Ovary (tissue), 9 donors: Measurements from ENCODE around the gene PARD6B. TPM values are rescaled to one million over a fixed set of nuclear protein-coding genes. Genes with fewer than 3 reads are reported as not detected.

Source experiments
- DNase-seq, 5 donors: peaks; one replicate each; pipeline ENCODE4 v3.0.0-alpha.2; 2019 to 2020
- H3K27ac ChIP-seq, 2 donors: fragments of 200-600 bp; one replicate each; pipeline versions ENCODE4 v1.5.1 to v1.8.0; 2019 to 2022
- H3K27me3 ChIP-seq: fragments of 200-600 bp; one replicate; pipeline ENCODE4 v1.8.0; 2022
- H3K36me3 ChIP-seq: fragments of 200-600 bp; sonication (generic); one replicate; pipeline ENCODE4 v1.5.1; 2019
- H3K4me1 ChIP-seq: one replicate; pipeline ENCODE4 v1.8.1; 2013; ENCODE audit warnings: mild to moderate bottlenecking, moderate library complexity; ENCODE audit not compliant: insufficient read depth
- H3K4me3 ChIP-seq: fragments of 200-600 bp; sonication (generic); one replicate; pipeline ENCODE4 v1.5.1; 2017
- H3K9me3 ChIP-seq, 2 donors: fragments of 200-600 bp in 1 of 2; sonication (generic) in 1 of 2; one replicate each; pipeline versions ENCODE4 v1.5.1 to v1.8.1; 2013 to 2019; ENCODE audit warnings: mild to moderate bottlenecking in 1 of 2, moderate library complexity in 1 of 2
- EP300 ChIP-seq: sonication (generic); formaldehyde crosslinking; IDR thresholded peaks from one replicate; pipeline ENCODE4 v1.6.1; 2017; ENCODE audit warnings: antibody characterized with exemption
- POLR2A ChIP-seq: fragments of 450-650 bp; IDR thresholded peaks from one replicate; pipeline ENCODE4 v1.6.1; 2017; ENCODE audit warnings: antibody characterized with exemption, mild to moderate bottlenecking, moderate library complexity
- WGBS, 3 donors: extraction: QIAGEN DNeasy Blood & Tissue Kit in 1 of 3; methylation state at CpG; one replicate each; pipeline versions ENCODE4 v1.1.5 to v1.1.7; 2013 to 2017; 5-methylcytosine and 5-hydroxymethylcytosine counted together
- intact Hi-C, 4 donors: fragments of 100-400 bp; cut with DNase I; formaldehyde crosslinking; loops; one replicate each; pipeline versions ENCODE4 v1.11.0 to v1.15.1; 2022 to 2023
- polyA plus RNA-seq, 2 donors: library from polyadenylated mRNA; stranded (reverse); fragments of 200-250 nt in 1 of 2; fragments of 350-450 nt in 1 of 2; fragmentation: Illumina TruSeq in 1 of 2; extraction: RNeasy Lipid Tissue Mini Kit (QIAGEN cat#74804) in 1 of 2; gene quantifications; one replicate each; pipeline ENCODE4 v1.2.3, GENCODE V29; 2013 to 2014
- total RNA-seq, 7 donors: library from RNA; depleted of rRNA in 2 of 7; stranded (reverse); fragments of >200 nt in 2 of 7; fragmentation: NEBNext Ultra II Directional in 3 of 7; extraction: Animal tissue kit (Norgen Biotek cat#: 25700) in 3 of 7; gene quantifications; one replicate each; pipeline versions ENCODE4 v1.1.0 to v1.2.4, GENCODE V29; 2016 to 2023
- TF ChIP-seq, protein P1 (sequence below), 3 donors: fragments of 450-650 bp in 2 of 3; fragments of 200-600 bp in 1 of 3; IDR thresholded peaks; one replicate each; pipeline versions ENCODE4 v1.5.1 to v1.8.0; 2016 to 2022; ENCODE audit warnings: antibody characterized with exemption in 3 of 3, mild to moderate bottlenecking in 1 of 3
- donor health status: DM: no; HTN: no; CAD: no; lungs with moderate emphysema.
- donor health status: DM: no; HTN: no; CAD: no.
- donor health status: Bipolar disorder and iron deficiency.
- donor health status: DM: yes; HTN: yes; CAD: no.
- donor health status: DM: no; HTN: no; CAD: no.
- donor health status: DM: yes; HTN: yes; CAD: no.

Gene PARD6B
- total and polyA plus RNA-seq, 9 donors = 0.91 to 14.4 (median 6.0) TPM

GRCh38 chr20:50801747-50802125, 70.4 kb downstream of the PARD6B start:
- Histone ChIP-seq H3K27me3 (no peaks in the 10 kb centered on the region), H3K4me3 (no peak overlapping the region), H3K4me1 (no peaks in the 10 kb centered on the region), H3K36me3 (no peaks in the 10 kb centered on the region), H3K27ac (no peak overlapping the region), H3K9me3 (no peaks in the 10 kb centered on the region)
- WGBS, 3 donors = 93 to 95% (median 94%) methylated on average over 5 of the region's 5 CpGs
- no peak for DNase-seq
- TF ChIP-seq POLR2A = no peak
- no peak for TF ChIP-seq EP300
- TF ChIP-seq, protein P1, sequence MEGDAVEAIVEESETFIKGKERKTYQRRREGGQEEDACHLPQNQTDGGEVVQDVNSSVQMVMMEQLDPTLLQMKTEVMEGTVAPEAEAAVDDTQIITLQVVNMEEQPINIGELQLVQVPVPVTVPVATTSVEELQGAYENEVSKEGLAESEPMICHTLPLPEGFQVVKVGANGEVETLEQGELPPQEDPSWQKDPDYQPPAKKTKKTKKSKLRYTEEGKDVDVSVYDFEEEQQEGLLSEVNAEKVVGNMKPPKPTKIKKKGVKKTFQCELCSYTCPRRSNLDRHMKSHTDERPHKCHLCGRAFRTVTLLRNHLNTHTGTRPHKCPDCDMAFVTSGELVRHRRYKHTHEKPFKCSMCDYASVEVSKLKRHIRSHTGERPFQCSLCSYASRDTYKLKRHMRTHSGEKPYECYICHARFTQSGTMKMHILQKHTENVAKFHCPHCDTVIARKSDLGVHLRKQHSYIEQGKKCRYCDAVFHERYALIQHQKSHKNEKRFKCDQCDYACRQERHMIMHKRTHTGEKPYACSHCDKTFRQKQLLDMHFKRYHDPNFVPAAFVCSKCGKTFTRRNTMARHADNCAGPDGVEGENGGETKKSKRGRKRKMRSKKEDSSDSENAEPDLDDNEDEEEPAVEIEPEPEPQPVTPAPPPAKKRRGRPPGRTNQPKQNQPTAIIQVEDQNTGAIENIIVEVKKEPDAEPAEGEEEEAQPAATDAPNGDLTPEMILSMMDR (IDR thresholded peaks at IDR 0.05) = no peak
- intact Hi-C loops = loop anchor here in 1 of 4 donors (10.0 kb wide), 1 partner anchor 73 kb away; no protein-coding TSS in a partner anchor

- H3K9me3 ChIP-seq = no peaks in the 10 kb centered on the region
- no peaks in the 10 kb centered on the region for H3K4me1 ChIP-seq
- DNase-seq = no peak
- H3K27ac ChIP-seq = no peak overlapping the region
- H3K27me3 ChIP-seq = no peaks in the 10 kb centered on the region
- no peaks in the 10 kb centered on the region for H3K36me3 ChIP-seq
- 92 to 94% (median 92%) methylated on average over 8 of the region's 8 CpGs for WGBS, 3 donors
- H3K4me3 ChIP-seq = no peak overlapping the region
- TF ChIP-seq EP300 = no peak
- TF ChIP-seq POLR2A = no peak
- TF ChIP-seq, protein P1 (IDR thresholded peaks at IDR 0.05) = no peak
- intact Hi-C loops = loop anchor here in 1 of 4 donors (10.0 kb wide), 1 partner anchor 73 kb away; no protein-coding TSS in a partner anchor
Observed at GRCh38 chr20:50802289-50802688, 70.9 kb downstream of the PARD6B start.

- no peak overlapping the region for H3K4me3 ChIP-seq
- no peaks in the 10 kb centered on the region for H3K4me1 ChIP-seq
- H3K27me3 ChIP-seq = no peaks in the 10 kb centered on the region
- H3K27ac ChIP-seq = no peak overlapping the region
- intact Hi-C loops = loop anchor here in 1 of 4 donors (10.0 kb wide), 1 partner anchor 70 kb away; no protein-coding TSS in a partner anchor
- DNase-seq = no peak
- H3K9me3 ChIP-seq = no peaks in the 10 kb centered on the region
- no peak for TF ChIP-seq POLR2A
- TF ChIP-seq EP300 = no peak
- TF ChIP-seq, protein P1 (IDR thresholded peaks at IDR 0.05) = no peak
- H3K36me3 ChIP-seq = no peaks in the 10 kb centered on the region
- WGBS, 3 donors = 44 to 56% (median 54%) methylated on average over 11 of the region's 11 CpGs
Observed at GRCh38 chr20:50804437-50805348, 73.3 kb downstream of the PARD6B start.

DNA sequence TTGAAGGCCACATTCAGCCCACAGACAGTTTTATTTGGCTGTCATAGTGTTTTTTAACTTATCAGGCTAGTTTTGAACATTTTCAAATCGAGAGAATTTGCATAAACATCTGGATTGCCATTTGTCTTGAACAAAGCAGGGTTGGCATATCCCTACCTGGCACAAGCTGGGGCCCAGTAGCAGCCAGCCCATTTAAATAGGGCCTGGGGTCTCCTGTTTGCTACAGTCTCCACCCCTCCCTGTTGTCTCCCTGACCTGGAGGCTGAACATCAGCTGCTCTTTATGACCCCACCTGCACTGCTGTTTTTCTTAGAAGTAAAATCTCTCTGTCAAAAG, 73.9 kb downstream of the PARD6B start:
- intact Hi-C loops = loop anchor here in 1 of 4 donors (10.0 kb wide), 1 partner anchor 69 kb away; no protein-coding TSS in a partner anchor
- Histone ChIP-seq H3K36me3 (no peaks in the 10 kb centered on the region), H3K27ac (no peak overlapping the region), H3K4me3 (no peak overlapping the region), H3K4me1 (no peaks in the 10 kb centered on the region), H3K9me3 (no peaks in the 10 kb centered on the region), H3K27me3 (no peaks in the 10 kb centered on the region)
- WGBS, 3 donors = 2 to 23% (median 4%) methylated on average over 1 of the region's 1 CpG
- no peak for DNase-seq
- no peak for TF ChIP-seq EP300
- no peak for TF ChIP-seq POLR2A
- TF ChIP-seq, protein P1 (IDR thresholded peaks at IDR 0.05) = no peak
